Mesendoderm (in vitro differentiated cells): ENCODE measurements around the gene ZNF772.
A peak's percentile ranks its signal among the peaks of the same experiment; 100 is the strongest.

Experiments used
- DNase-seq: peaks from one replicate; pipeline ENCODE4 v3.0.0; 2013
- H2AK5ac ChIP-seq: 2 replicates; pipeline ENCODE4 v1.6.1; 2013; ENCODE audit warnings: low read length, inconsistent platforms
- H2BK120ac ChIP-seq: 2 replicates; pipeline ENCODE4 v1.6.1; 2013; ENCODE audit warnings: low read depth, mild to moderate bottlenecking, low read length, moderate library complexity, mixed read lengths
- H2BK15ac ChIP-seq: replicated peaks from 2 replicates; pipeline ENCODE4 v1.6.1; 2013; ENCODE audit warnings: low read depth, mild to moderate bottlenecking, moderate library complexity
- H2BK5ac ChIP-seq: 2 replicates; pipeline ENCODE4 v1.6.1; 2013; ENCODE audit warnings: low read length, inconsistent platforms
- H3K18ac ChIP-seq: 2 replicates; pipeline ENCODE4 v1.6.1; 2013; ENCODE audit warnings: mild to moderate bottlenecking, low read length, mixed read lengths
- H3K23ac ChIP-seq: one replicate; pipeline ENCODE4 v1.6.1; 2013; ENCODE audit warnings: low read length
- H3K27ac ChIP-seq: 2 replicates; pipeline ENCODE4 v1.5.1; 2013; ENCODE audit warnings: low read depth, mild to moderate bottlenecking, inconsistent platforms, low read length, moderate library complexity
- H3K27me3 ChIP-seq: 2 replicates; pipeline ENCODE4 v1.6.1; 2013; ENCODE audit warnings: low read length, control low read depth, mild to moderate bottlenecking, inconsistent platforms; ENCODE audit not compliant: insufficient read depth, poor library complexity
- H3K36me3 ChIP-seq: 2 replicates; pipeline ENCODE4 v1.6.1; 2013; ENCODE audit warnings: low read length, inconsistent platforms; ENCODE audit not compliant: control insufficient read depth, insufficient read depth
- H3K4ac ChIP-seq: one replicate; pipeline ENCODE4 v1.6.1; 2013; ENCODE audit warnings: low read depth, mild to moderate bottlenecking, low read length, moderate library complexity
- H3K4me1 ChIP-seq: 2 replicates; pipeline ENCODE4 v1.6.1; 2013; ENCODE audit warnings: low read depth, low read length, inconsistent platforms; ENCODE audit not compliant: control insufficient read depth
- H3K4me2 ChIP-seq: 2 replicates; pipeline ENCODE4 v1.6.1; 2013; ENCODE audit warnings: low read length
- H3K4me3 ChIP-seq: 2 replicates; pipeline ENCODE4 v1.5.1; 2013; ENCODE audit warnings: mild to moderate bottlenecking, low read length
- H3K56ac ChIP-seq: one replicate; pipeline ENCODE4 v1.6.1; 2013; ENCODE audit warnings: low read length
- H3K79me1 ChIP-seq: 2 replicates; pipeline ENCODE4 v1.6.1; 2013; ENCODE audit warnings: low read length, inconsistent platforms
- H3K79me2 ChIP-seq: 2 replicates; pipeline ENCODE4 v1.6.1; 2013; ENCODE audit warnings: mild to moderate bottlenecking, low read length; ENCODE audit not compliant: control insufficient read depth, insufficient read depth
- H3K9ac ChIP-seq: 2 replicates; pipeline ENCODE4 v1.6.1; 2013; ENCODE audit warnings: low read length, inconsistent platforms
- H4K5ac ChIP-seq: one replicate; pipeline ENCODE4 v1.6.1; 2013; ENCODE audit warnings: low read length
- H4K8ac ChIP-seq: one replicate; pipeline ENCODE4 v1.6.1; 2013; ENCODE audit warnings: low read depth, mild to moderate bottlenecking, control low read depth, low read length, moderate library complexity
- WGBS: extraction: QIAGEN DNeasy Blood & Tissue Kit; methylation state at CpG from one replicate; pipeline ENCODE4 v1.1.7; 2013; ENCODE audit warnings: low lambda C conversion rate, missing lambda C conversion rate; ENCODE audit not compliant: insufficient coverage; ENCODE audit errors: extremely low coverage; 5-methylcytosine and 5-hydroxymethylcytosine counted together

Gene ZNF772

GRCh38 chr19:57473646-57474045 lies 3.7 kb downstream of the ZNF772 start:
- Histone ChIP-seq H4K5ac (no peak overlapping the region), H3K27ac (no peak overlapping the region), H3K79me1 (peaks cover 7% of the 10 kb centered on the region), H3K23ac (no peak overlapping the region), H2BK15ac (no peak overlapping the region), H3K27me3 (no peaks in the 10 kb centered on the region), H3K4me1 (no peaks in the 10 kb centered on the region), H2BK120ac (no peak overlapping the region), H3K9ac (no peak overlapping the region), H2AK5ac (no peak overlapping the region), H3K36me3 (peaks cover 7% of the 10 kb centered on the region), H4K8ac (no peak overlapping the region), H3K4ac (no peak overlapping the region), H3K4me3 (peak overlapping the region; percentile 24), H2BK5ac (no peak overlapping the region), H3K56ac (no peak overlapping the region), H3K4me2 (no peak overlapping the region), H3K18ac (no peak overlapping the region), H3K79me2 (no peaks in the 10 kb centered on the region)
- DNase-seq = peak; percentile 50
- WGBS = no CpG with 5 or more reads among the region's 4 CpGs

GRCh38 chr19:57466489-57466888 lies 10.9 kb downstream of the ZNF772 start:
- Histone ChIP-seq H3K18ac (no peak overlapping the region), H4K5ac (no peak overlapping the region), H2BK5ac (no peak overlapping the region), H3K4me2 (no peak overlapping the region), H3K4me3 (no peak overlapping the region), H2BK15ac (no peak overlapping the region), H2AK5ac (no peak overlapping the region), H3K27me3 (no peaks in the 10 kb centered on the region), H3K79me1 (no peaks in the 10 kb centered on the region), H3K9ac (no peak overlapping the region), H3K56ac (no peak overlapping the region), H3K79me2 (no peaks in the 10 kb centered on the region), H3K36me3 (no peaks in the 10 kb centered on the region), H2BK120ac (no peak overlapping the region), H3K4me1 (no peaks in the 10 kb centered on the region), H4K8ac (no peak overlapping the region), H3K27ac (no peak overlapping the region), H3K4ac (no peak overlapping the region), H3K23ac (no peak overlapping the region)
- no peak for DNase-seq
- WGBS = no CpG with 5 or more reads among the region's 5 CpGs

DNA sequence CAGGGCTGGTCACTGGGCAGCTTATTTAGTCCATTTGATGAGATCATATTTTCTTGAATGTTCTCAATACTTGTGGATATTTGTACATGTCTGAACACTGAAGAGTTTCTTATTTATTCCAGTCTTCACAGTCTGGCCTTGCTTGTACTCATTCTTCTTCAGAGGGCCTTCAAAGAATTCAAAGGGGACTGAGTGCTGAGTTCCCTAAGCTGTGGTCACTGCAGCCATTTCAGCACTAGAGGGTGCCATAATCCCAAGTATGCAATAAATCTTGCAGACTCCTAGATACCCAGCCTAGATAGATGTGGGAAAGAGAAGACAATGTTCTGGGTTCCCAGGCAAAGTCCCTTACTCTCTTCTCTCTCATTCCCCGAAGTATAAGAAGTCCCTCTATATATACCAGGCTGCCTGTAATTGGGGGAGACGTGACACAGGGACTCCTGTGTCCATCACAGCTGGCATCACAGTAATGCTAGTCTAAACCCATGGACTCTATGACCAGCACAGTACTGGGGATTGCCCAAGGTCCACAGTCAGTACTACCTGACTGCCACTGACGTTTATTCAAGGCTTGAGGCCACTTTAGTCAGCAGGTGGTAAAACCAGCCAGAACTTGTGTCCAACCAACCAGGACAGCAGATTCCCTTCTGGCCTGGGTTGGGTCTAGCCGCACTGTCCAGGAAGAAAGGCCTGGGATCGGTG lies 11.5 kb downstream of the ZNF772 start:
- Histone ChIP-seq H3K23ac (no peak overlapping the region), H2BK120ac (no peak overlapping the region), H2BK15ac (no peak overlapping the region), H4K8ac (no peak overlapping the region), H3K27ac (no peak overlapping the region), H3K56ac (no peak overlapping the region), H2BK5ac (no peak overlapping the region), H3K4ac (no peak overlapping the region), H2AK5ac (no peak overlapping the region), H3K4me3 (no peak overlapping the region), H3K18ac (no peak overlapping the region), H3K36me3 (no peaks in the 10 kb centered on the region), H3K4me1 (no peaks in the 10 kb centered on the region), H4K5ac (no peak overlapping the region), H3K79me2 (no peaks in the 10 kb centered on the region), H3K27me3 (no peaks in the 10 kb centered on the region), H3K9ac (no peak overlapping the region), H3K79me1 (no peaks in the 10 kb centered on the region), H3K4me2 (no peak overlapping the region)
- WGBS = no CpG with 5 or more reads among the region's 5 CpGs
- DNase-seq = peak; percentile 79

- H2BK15ac ChIP-seq = no peak overlapping the region
- no peaks in the 10 kb centered on the region for H3K27me3 ChIP-seq
- no peak overlapping the region for H3K4ac ChIP-seq
- no peak overlapping the region for H3K18ac ChIP-seq
- H2BK120ac ChIP-seq = no peak overlapping the region
- H4K8ac ChIP-seq = no peak overlapping the region
- no peak overlapping the region for H3K9ac ChIP-seq
- no peak overlapping the region for H3K4me2 ChIP-seq
- H3K79me2 ChIP-seq = no peaks in the 10 kb centered on the region
- WGBS = no CpG with 5 or more reads among the region's 3 CpGs
- H3K4me3 ChIP-seq = no peak overlapping the region
- no peak for DNase-seq
- no peaks in the 10 kb centered on the region for H3K36me3 ChIP-seq
- no peak overlapping the region for H4K5ac ChIP-seq
- no peak overlapping the region for H2BK5ac ChIP-seq
- no peak overlapping the region for H3K23ac ChIP-seq
- no peaks in the 10 kb centered on the region for H3K4me1 ChIP-seq
- H3K79me1 ChIP-seq = no peaks in the 10 kb centered on the region
- no peak overlapping the region for H3K27ac ChIP-seq
- H2AK5ac ChIP-seq = no peak overlapping the region
- no peak overlapping the region for H3K56ac ChIP-seq
Measured at GRCh38 chr19:57452307-57452706, 25.1 kb downstream of the ZNF772 start.

DNA sequence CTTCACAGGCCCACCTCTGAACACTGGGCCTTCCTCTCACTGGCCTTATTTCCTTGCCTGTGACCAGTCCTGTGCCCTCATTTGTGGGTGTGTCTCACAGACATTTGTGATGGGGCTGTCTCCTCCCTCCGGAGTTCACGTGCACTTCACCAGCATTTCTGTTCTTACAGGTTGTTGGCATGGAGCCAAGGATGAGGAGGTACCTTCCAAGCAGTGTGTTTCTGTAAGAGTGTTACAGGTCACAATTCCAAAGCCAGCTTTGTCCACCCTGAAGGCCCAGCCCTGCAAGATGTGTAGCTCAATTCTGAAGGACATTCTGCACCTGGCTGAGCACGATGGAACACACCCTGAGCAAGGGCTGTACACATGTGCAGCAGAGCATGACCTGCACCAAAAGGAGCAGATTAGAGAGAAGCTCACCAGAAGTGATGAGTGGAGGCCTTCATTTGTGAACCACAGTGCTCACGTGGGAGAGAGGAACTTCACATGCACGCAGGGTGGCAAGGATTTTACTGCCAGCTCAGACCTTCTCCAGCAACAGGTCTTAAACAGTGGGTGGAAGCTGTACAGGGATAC lies 34.2 kb downstream of the ZNF772 start:
- no peak overlapping the region for H3K27ac ChIP-seq
- no peak overlapping the region for H2BK15ac ChIP-seq
- H2BK5ac ChIP-seq = no peak overlapping the region
- H3K79me1 ChIP-seq = peaks cover 42% of the 10 kb centered on the region
- no peak overlapping the region for H4K8ac ChIP-seq
- H2AK5ac ChIP-seq = no peak overlapping the region
- H3K36me3 ChIP-seq = peaks cover 16% of the 10 kb centered on the region
- WGBS = no CpG with 5 or more reads among the region's 5 CpGs
- no peak overlapping the region for H4K5ac ChIP-seq
- no peak overlapping the region for H3K4me2 ChIP-seq
- H3K9ac ChIP-seq = no peak overlapping the region
- H3K27me3 ChIP-seq = no peaks in the 10 kb centered on the region
- H3K4me3 ChIP-seq = no peak overlapping the region
- H3K4ac ChIP-seq = no peak overlapping the region
- no peaks in the 10 kb centered on the region for H3K4me1 ChIP-seq
- H3K56ac ChIP-seq = no peak overlapping the region
- no peak overlapping the region for H3K23ac ChIP-seq
- peaks cover 38% of the 10 kb centered on the region for H3K79me2 ChIP-seq
- no peak overlapping the region for H2BK120ac ChIP-seq
- H3K18ac ChIP-seq = no peak overlapping the region
- DNase-seq = no peak
